NCI-H82 treated with DMSO at 0.1 percent for 48 hours (cell line): Measurements from ENCODE around the gene KLK4.
A peak's percentile ranks its signal among the peaks of the same experiment; 100 is the strongest.

Experiments
- DNase-seq: peaks from one replicate; lab custom pipeline; 2025; ENCODE audit not compliant: unreplicated experiment; lab: John Stamatoyannopoulos, UW

KLK4 gene, protein sequence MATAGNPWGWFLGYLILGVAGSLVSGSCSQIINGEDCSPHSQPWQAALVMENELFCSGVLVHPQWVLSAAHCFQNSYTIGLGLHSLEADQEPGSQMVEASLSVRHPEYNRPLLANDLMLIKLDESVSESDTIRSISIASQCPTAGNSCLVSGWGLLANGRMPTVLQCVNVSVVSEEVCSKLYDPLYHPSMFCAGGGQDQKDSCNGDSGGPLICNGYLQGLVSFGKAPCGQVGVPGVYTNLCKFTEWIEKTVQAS

DNA sequence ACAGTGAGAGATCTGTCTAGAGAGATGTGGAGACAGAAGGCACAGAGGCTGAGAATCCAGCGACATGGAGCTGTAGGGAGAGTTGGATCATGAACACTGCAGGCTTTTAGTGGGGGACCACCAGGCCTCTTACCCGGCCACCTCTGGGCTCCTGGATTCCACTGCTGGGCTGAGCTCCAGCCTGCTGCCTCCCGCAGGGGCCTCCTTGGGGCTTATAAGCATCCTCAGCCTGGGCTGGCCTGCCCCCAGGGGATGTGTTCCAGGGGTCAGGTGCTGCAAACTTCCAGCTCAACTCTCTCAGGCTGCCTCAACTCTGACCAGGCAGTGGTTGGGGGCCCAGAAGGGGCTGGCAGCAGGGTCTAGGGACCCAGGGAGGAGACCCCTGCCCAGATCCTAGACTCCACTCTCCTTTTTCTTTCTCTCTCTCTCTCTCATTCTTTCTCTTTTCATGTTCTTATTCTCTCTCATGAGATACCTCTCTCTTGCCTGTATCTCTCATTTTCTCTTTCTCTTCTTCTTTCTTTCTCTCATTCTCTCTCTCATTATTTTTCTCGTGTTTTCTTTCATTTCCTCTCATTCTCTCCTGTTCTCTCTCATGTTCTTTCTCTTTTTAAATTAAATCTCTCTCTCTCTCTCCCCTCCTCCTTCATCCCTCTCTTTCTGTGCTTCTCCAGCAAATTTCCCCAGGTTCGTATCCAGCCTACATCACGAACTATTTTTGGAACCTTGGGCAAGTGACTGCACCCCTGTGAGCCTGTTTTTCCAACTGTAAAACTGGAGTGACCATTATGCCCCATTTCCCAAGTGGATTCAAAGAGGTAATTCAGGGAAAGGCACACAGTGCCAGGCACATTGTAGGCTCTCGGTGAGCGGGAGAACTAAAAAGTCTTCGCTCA is at the start of gene KLK4:
TSS of gene KLK4 (minus strand) at position 190 of the 896 bp plus-strand sequence. CDS start 657 bp downstream, outside the sequence.
- DNase-seq: no peak

DNA sequence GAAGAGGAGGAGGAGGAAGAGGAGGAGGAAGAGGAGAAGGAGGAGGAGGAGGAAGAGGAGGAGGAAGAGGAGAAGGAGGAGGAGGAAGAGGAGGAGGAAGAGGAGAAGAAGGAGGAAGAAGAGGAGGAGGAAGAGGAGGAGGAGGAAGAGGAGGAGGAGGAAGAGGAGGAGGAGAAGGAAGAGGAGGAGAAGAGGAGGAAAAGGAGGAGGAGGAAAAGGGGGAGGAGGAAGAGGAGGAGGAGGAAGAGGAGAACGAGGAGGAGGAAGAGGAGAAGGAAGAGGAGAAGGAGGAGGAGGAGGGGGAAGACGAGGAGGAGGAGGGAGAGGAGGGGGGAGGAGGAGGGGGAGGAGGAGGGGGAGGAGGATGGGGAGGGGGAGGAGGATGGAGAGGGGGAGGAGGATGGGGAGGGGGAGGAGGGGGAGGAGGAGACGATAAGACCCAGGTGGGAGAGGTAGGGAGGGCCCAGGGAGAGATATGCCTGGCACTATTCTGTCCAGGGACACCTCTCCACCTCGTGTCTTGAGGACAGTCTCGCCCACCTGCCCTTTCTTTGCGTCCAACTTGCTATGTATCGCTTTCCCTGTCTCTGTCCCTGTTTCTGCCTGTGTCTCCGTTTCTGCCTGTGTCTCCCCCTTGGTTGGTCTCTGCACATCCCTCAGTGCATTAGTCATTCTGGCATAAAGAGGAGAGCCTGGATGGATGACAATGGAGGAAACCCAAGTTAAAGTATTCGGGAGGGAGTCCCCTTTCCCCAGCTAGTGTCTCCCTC is 48.7 kb upstream of the KLK4 start:
- no peak for DNase-seq

DNA sequence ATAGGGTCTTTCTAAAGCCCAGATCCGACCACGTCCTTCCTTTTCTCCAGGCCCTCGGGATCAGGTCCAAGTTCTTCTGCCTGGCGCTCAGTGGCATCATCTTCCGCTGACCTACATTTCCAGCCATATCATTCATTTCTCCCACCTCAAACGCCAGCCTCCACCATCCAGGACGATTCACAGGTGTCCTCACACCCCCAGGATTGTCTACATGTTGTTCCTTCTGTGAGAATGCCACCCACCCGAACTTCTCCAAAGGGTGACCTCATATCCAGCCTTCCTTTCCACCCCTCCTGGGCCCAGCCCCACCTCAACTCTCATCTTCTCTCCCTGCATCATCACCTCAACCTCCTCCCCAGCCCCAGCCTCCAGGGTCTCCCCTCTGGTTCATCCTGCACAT is 46.4 kb upstream of the KLK4 start:
- no peak for DNase-seq

DNA sequence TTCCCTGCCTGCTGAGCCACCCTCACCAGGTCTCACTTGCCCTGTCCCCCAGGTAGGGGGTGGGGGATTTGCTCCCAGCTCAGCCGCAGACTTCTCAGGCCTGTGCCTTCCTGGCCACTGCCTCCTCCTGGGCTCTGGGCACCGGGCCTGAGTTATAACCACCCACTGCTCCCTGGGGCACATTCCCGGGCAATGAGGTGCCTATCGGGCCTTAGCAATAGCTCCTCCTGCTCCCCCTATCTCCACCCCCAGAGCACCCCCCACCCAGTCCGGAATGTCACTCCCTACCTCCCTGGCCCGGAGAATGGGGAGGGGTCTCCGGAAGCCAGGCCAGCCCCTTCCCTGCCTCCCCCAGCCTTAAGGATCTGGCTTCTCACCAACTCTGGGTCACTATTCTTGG is 41.7 kb upstream of the KLK4 start, which contains the start of gene KLK5:
TSS of gene KLK5 (minus strand) at position 129 of the 400 bp plus-strand sequence. CDS start 381 bp downstream, outside the sequence.
- no peak for DNase-seq

DNA sequence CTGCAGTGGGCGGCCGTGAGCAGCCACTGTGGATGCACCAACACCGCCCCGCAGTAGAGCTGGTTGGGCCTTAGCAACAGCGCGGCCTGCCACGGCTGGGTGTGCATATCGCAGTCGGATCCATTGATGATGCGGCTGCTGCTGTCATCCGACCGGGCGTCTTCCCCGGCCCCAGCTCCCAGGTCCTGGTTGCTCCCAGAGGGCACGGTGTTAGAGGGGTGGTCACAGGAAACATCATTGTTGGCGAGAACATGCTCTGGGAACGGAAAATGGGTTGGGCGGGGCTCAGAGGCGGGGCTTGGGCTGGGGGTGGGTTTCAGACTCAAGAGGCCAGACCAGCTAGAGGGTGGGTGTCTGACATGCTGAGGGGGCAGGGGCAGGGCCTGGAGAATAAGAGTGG is 38.7 kb upstream of the KLK4 start:
- DNase-seq: no peak

DNA sequence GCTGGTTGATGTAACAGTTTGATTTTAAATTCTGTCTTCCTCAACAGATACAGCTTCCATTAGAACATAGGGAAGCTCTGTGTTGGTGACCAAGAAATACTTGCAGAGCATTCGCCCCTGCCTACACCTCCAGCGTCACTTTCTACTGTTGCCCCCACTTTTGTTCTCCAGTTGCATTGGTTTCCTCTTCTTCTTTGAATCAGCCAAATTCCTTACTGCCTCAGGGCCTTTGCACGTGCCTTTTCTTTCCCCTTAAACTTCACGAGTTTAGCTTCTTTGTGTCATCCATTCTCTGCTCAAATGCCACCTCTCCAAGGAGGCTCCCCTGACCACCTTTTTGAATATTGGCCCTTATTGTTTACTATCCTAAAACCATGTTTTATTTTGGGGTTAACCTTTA is 35.9 kb upstream of the KLK4 start:
- no peak for DNase-seq

DNA sequence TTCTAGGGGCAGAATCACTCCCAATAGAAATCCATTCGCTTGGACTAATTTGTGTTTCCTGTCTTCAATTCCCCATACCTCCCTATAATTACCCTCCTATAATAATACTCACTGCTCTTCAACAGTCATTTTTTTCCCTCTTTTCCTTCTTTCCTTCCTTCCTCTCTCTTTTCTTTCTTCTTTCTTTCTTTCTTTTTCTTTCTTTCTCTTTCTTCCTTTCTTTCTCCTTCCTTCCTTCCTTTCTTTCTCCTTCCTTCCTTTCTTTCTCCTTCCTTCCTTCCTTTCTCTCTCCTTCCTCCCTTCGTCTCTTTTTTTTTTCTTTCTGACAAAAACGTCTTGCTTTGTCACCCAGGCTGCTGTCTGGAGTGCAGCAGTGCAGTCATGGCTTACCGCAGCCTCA is 33.6 kb upstream of the KLK4 start:
- no peak for DNase-seq

DNA sequence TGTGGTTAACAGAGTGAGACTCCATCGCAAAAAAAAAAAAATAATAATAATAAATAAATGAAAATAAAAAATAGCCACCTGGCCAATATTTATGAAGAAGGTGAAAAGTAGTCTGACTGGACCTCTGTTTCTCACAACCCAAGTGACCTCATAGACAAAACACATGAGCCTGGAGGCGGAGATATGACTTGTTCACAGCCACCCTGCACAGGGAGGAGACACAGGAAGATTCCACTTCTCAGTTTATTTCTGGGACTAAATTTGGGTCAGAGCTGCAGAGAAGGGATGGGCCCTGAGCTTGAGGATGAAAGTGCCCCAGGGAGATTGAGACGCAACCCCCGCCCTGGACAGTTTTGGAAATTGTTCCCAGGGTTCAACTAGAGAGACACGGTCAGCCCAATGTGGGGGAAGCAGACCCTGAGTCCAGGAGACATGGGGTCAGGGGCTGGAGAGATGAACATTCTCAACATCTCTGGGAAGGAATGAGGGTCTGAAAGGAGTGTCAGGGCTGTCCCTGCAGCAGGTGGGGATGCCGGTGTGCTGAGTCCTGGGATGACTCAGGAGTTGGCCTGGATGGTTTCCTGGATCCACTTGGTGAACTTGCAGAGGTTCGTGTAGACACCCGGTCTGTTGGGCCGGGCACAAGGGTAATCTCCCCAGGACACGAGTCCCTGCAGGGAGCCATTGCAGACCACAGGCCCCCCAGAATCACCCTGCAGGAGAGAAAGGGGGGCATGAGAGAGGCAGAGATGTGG is 32.1 kb upstream of the KLK4 start:
- DNase-seq: no peak

DNA sequence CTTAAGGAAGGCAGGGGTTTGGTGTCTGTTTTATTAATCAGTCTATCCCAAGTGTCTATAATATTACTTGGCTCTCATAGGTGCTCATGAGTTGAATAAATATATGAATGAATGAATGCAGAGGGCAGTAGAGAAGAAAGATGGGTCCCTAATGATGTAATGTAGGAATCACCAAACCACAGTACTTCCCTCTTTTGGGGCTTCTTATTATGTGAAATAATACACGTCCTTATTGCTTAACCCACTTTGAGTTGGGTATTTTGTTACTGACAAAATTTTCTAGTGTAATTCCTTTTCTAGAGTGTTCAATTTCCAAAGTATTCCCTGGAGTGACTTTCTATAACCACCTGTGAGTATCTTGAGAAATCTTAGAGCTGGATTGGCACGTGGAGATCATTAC is 28.4 kb upstream of the KLK4 start:
- no peak for DNase-seq

DNA sequence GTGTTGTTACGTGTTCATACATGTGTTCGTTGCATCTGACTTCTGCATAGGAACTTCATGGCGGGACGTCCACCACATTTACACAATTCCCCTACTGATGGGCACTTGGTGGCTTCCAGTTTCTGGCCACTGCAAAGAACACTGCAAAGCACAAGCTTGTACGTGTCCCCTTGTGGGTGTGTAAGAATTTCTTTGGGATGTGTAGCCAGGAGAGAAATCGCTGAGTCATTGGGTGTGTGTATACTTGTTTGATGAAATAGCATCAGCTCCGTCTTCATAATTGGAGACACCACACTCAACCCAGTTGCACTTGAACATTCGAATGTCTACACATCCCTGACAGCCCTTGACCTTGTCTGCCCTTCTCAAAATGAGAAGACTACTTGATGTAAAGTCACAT is 22.4 kb upstream of the KLK4 start:
- no peak for DNase-seq

DNA sequence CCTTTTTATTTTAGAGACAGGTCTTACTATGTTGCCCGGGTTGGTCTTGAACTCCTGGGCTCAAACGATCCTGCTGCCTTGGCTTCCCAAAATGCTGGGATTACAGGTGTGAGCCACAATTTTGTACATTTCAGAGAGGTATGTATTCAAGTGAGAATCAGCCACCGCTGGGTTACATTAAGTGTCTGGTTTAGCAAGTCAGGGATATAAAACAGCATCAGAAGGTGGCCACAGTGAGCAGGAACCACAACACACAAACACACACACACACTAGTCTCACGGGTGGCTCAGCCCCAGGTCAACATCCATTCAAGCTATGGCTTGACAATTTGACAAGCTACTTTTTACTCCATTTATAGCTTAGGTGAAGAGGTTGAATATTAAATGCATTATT is 21.5 kb upstream of the KLK4 start:
- no peak for DNase-seq

DNA sequence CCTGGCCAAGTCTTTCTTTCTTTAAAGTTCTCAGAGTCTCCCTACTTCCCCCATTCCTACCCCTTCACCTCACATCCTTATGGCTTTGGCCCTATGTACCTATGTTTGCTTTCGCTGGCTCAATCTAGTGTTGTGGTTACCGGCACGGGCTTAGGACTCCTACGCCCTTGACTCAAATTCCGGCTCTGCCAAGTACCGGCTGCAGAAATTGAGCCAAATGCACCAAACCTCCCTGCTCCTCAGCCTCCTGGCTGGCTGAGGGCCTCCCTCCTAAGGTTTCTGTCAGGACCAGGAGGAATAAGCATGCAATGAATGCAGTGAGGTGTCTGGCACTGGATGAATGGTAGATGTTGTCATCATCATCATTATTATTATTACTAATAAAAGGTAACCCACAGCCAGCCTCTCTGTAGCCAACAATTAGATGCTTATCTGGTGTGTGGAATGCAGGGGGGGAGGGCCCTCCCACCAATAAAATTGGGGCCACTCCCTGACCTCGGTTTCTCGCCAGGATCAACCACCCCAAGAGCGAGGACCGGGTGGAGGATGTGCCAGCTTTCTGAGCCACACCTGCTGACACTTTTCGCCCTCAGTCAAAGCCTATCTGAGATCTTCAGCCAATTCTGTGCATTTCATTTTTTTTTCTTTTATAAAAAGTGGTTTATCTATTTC is 21.0 kb upstream of the KLK4 start:
- no peak for DNase-seq

DNA sequence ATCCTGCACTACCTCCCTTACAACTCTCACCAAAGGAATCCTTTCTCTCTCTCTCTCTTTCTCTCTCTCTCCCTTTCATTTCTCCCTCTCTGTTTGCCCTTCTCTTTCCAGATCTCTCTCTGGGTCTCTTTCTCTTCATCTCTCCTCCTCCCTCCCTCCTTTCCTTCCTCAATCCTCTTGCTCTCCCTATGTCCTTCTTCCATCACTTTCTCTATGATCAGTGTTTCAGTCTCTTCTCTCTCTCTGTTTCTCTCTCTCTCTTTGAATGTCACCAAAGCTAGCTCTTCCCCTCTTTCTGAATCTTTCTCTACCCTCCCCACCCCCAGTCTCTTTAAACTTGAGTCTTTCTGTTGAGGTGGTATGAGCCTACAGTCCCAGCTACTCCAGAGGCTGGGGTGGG is 19.8 kb upstream of the KLK4 start:
- DNase-seq: no peak

DNA sequence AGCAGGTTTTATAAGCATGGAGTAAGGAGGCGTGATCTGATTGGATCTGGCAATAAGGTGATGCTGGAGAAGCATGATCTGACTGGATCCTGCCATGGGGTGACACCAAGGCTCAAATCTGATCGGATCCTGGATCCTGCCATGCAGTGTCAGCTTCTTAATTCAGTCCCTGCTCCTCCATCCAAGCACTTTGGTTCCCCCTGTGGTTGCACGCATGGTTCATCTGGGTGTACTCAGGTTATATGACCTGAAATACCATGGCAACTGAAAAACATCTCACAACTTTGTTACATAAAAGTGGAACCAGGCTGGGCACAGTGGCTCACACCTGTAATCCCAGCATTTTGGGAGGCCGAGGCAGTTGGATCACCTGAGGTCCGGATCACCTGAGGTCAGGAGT is 17.6 kb upstream of the KLK4 start:
- no peak for DNase-seq

DNA sequence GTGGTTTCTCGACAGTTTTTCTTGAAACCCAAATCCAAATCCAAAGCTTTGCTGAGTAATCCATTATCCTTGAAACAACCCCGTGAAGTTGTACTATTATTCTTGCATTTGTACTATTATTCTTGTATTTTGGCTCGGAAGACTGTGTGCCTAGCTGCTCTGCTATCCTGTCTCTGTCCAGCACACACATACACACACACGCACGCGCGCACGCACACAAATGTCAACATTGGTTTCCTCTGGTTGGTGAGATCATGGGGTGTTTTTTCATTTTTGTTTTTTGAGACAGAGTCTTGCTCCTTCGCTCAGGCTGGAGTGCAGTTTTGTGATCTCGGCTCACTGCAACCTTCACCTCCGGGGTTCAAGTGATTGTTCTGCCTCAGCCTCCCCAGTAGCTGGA is 14.9 kb upstream of the KLK4 start:
- DNase-seq: no peak

DNA sequence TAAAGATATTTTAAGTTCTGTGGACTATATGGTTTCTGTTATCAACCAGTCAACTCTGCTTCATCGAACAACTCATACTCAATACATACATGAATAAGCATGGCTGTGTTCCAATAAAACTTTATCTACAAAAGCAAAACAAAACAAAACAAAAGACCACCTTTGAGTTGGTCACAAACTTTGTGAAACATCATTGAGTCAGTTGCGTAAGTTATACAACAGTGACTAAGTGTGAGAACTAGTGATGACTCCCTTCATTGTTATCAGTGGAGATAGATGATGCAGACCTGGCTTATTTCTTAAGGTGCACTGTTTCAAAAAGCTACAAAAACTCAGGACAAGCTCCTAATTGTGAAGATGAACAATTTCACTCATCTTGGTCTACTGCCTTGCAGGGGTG is 14.5 kb upstream of the KLK4 start:
- no peak for DNase-seq

DNA sequence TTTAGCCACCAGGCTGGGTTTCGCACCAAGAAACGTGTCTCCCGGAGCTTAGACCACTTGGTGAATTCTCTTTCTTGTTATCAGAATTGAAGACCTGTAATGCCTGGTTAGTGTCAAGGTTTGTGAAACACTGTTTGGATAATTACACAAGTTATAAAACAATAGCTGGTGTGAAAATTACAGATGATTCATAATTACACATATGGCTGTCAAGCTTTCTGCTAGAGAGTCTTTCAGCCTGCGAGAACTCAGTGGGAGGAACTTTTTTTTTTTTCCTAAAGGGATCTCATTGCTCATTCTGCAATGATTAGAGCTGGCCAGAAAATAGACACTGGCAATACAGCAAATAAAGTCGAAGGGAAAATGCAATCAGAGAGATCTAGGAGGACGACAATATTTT is 13.4 kb upstream of the KLK4 start:
- DNase-seq: no peak

DNA sequence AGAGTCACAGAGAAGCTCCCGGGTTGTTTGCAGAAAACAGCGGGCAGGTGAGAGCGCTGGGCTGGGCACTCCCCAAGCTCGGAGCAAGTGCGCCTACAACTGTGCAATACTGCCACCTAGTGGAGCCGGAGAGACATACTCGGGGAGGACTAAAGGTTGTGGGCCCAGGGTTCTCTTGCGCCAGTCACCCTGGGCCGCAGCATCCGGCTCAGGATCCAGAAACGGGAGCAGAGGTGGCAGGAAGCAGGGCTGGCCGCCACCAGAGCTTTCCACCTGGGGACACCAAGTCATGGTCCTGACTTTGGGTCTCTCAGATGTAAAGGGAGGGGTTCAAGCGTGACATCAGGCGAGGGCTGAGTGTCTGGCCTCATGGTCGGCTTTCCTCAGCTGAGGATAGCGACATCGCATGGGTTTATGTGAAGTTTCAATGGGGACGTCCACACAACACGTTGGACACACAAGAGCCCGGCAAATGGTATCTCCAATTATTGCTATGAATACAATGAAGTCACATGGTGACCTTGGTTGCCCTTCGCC is 11.2 kb upstream of the KLK4 start:
- DNase-seq: peak; percentile 40

DNA sequence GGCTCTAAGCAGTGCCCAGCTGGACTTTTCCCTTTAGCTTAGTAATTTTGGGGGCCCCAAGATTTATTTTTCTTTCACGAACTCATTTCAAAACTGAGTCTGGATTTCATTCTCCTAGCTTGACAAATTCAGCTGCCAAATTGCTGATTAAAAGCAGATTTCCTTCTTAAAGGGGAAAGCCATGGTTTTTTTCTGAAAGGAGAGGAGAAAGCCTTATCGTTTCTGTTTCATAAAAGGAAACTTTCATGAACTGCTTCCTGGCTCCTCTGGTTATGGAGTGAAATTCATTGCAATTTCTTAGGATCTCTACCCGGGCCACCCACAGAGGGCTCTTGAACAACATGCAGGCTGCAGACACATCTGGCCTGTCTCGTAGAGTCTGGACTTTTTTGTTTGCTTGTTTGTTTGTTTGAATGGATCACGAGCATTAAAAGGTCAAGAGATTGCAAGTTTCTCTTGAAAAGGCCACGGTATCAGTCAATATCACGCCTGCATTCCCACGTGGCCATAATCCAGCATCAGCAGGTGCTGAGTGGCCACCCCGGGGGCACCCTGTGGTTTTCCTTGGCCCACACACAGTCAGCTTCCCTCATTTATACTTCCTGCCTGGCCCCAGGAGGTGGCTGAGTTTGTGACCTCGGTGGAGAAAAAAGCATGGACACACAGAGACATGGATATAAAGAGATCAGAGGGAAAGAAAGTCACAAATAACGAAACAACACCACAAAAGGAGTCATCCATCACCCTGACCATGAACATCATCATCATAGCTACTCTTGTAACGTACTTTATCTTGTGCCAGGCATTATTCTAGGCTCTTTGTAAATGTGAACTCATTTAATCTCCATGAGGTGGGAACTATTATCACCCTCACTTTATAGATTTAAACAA is 10.5 kb upstream of the KLK4 start:
- DNase-seq: no peak
